Measurements from ENCODE around the gene LUZP2. TPM values are rescaled to one million over a fixed set of nuclear protein-coding genes. Genes with fewer than 3 reads are reported as not detected.

The LUZP2 gene
- total and polyA plus RNA-seq, 2 of the 8 experiments (the other 6 are each of a cell fraction or from before 2014, with no cell fraction given) = 0.79 to 1.5 TPM

DNA sequence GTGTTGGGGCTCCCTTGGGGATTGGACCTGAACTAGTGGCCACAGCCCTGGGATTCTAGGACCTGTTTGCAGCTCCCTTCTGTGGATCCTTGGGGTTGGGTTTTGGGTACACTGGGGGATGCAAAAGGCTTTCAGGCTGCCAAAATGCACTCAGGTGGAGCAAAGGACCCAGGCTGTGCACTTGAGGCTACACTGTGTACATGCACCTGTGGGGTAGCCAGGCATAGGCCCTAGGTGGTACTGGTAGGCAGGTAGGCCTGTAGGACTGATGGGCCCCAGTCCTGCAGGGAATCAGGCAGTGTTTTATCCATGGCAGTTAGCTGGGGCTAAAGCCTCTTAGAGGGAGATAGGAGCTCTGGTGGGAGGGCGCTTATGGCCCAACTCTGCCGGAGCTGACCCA lies 542.3 kb downstream of the LUZP2 start (continued):
- TF ChIP-seq, protein P1, sequence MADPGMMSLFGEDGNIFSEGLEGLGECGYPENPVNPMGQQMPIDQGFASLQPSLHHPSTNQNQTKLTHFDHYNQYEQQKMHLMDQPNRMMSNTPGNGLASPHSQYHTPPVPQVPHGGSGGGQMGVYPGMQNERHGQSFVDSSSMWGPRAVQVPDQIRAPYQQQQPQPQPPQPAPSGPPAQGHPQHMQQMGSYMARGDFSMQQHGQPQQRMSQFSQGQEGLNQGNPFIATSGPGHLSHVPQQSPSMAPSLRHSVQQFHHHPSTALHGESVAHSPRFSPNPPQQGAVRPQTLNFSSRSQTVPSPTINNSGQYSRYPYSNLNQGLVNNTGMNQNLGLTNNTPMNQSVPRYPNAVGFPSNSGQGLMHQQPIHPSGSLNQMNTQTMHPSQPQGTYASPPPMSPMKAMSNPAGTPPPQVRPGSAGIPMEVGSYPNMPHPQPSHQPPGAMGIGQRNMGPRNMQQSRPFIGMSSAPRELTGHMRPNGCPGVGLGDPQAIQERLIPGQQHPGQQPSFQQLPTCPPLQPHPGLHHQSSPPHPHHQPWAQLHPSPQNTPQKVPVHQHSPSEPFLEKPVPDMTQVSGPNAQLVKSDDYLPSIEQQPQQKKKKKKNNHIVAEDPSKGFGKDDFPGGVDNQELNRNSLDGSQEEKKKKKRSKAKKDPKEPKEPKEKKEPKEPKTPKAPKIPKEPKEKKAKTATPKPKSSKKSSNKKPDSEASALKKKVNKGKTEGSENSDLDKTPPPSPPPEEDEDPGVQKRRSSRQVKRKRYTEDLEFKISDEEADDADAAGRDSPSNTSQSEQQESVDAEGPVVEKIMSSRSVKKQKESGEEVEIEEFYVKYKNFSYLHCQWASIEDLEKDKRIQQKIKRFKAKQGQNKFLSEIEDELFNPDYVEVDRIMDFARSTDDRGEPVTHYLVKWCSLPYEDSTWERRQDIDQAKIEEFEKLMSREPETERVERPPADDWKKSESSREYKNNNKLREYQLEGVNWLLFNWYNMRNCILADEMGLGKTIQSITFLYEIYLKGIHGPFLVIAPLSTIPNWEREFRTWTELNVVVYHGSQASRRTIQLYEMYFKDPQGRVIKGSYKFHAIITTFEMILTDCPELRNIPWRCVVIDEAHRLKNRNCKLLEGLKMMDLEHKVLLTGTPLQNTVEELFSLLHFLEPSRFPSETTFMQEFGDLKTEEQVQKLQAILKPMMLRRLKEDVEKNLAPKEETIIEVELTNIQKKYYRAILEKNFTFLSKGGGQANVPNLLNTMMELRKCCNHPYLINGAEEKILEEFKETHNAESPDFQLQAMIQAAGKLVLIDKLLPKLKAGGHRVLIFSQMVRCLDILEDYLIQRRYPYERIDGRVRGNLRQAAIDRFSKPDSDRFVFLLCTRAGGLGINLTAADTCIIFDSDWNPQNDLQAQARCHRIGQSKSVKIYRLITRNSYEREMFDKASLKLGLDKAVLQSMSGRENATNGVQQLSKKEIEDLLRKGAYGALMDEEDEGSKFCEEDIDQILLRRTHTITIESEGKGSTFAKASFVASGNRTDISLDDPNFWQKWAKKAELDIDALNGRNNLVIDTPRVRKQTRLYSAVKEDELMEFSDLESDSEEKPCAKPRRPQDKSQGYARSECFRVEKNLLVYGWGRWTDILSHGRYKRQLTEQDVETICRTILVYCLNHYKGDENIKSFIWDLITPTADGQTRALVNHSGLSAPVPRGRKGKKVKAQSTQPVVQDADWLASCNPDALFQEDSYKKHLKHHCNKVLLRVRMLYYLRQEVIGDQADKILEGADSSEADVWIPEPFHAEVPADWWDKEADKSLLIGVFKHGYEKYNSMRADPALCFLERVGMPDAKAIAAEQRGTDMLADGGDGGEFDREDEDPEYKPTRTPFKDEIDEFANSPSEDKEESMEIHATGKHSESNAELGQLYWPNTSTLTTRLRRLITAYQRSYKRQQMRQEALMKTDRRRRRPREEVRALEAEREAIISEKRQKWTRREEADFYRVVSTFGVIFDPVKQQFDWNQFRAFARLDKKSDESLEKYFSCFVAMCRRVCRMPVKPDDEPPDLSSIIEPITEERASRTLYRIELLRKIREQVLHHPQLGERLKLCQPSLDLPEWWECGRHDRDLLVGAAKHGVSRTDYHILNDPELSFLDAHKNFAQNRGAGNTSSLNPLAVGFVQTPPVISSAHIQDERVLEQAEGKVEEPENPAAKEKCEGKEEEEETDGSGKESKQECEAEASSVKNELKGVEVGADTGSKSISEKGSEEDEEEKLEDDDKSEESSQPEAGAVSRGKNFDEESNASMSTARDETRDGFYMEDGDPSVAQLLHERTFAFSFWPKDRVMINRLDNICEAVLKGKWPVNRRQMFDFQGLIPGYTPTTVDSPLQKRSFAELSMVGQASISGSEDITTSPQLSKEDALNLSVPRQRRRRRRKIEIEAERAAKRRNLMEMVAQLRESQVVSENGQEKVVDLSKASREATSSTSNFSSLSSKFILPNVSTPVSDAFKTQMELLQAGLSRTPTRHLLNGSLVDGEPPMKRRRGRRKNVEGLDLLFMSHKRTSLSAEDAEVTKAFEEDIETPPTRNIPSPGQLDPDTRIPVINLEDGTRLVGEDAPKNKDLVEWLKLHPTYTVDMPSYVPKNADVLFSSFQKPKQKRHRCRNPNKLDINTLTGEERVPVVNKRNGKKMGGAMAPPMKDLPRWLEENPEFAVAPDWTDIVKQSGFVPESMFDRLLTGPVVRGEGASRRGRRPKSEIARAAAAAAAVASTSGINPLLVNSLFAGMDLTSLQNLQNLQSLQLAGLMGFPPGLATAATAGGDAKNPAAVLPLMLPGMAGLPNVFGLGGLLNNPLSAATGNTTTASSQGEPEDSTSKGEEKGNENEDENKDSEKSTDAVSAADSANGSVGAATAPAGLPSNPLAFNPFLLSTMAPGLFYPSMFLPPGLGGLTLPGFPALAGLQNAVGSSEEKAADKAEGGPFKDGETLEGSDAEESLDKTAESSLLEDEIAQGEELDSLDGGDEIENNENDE (IDR thresholded peaks at IDR 0.05; ENCODE audit: insufficient replicate concordance, low read length) = no peak
- TF ChIP-seq ASH2L (IDR thresholded peaks at IDR 0.05; ENCODE audit: low read length) (no peak), NRF1 (IDR thresholded peaks at IDR 0.05; ENCODE audit: low read depth, low read length) (no peak), CBX8 (IDR thresholded peaks at IDR 0.05; ENCODE audit: borderline replicate concordance, low read depth, low read length) (no peak), TAF1 (IDR thresholded peaks at IDR 0.05; ENCODE audit: low read depth, low read length) (no peak), BRCA1 (IDR thresholded peaks at IDR 0.05; ENCODE audit: low read depth, low read length) (no peak), SRF (IDR thresholded peaks at IDR 0.05; ENCODE audit: low read depth, low read length) (no peak), JUND (IDR thresholded peaks at IDR 0.05; ENCODE audit: low read length) (no peak), CHD2 (IDR thresholded peaks at IDR 0.05; ENCODE audit: low read length) (no peak), POLR2A (IDR thresholded peaks at IDR 0.05; ENCODE audit: control extremely low read depth in 1 of 2, low read depth in 2 of 2, low read length in 2 of 2) (no peak), YY1 (IDR thresholded peaks at IDR 0.05; ENCODE audit: low read depth, low read length) (no peak), MAFK (IDR thresholded peaks at IDR 0.05; ENCODE audit: low read depth, low read length) (no peak)
- TF ChIP-seq, protein P2, sequence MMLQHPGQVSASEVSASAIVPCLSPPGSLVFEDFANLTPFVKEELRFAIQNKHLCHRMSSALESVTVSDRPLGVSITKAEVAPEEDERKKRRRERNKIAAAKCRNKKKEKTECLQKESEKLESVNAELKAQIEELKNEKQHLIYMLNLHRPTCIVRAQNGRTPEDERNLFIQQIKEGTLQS (IDR thresholded peaks at IDR 0.05; ENCODE audit: insufficient read depth, low read depth, low read length) = no peak

All from H1 (cell line).